ENCODE measurements around the gene SORL1. TPM values are rescaled to one million over a fixed set of nuclear protein-coding genes. Genes with fewer than 3 reads are reported as not detected.
"Not testable (repeated sequence)": the region's sequence is repeated elsewhere in the genome, so short reads cannot be mapped to it uniquely, and the experiment has no call there.

The SORL1 gene
- total and polyA plus RNA-seq, 3 donors from 2014 or later, result 14.7 to 30.0 (median 21.8) TPM

DNA sequence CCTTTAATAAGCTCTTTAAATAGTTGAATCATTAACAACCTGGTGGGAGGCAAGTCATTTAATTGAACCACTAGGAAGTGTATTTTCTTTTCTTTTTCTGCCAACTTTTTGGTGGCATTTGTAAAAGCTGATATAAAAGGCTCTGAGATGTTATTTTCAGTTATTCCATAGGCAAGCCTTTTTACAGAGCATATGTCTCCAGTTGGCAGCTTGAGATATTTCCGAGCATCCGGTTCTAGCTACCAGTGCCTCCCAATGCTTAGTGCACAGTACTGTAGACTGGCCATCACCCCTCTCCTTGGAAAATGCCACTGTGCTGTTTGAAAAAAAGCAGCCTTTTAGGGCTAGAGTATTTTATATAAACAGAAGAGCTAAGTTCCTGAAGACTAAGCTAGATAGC, 179.3 kb downstream of the SORL1 start:
- 92 to 96% methylated on average over 2 of the region's 2 CpGs for WGBS, 2 donors
- H3K27me3 ChIP-seq, result no peaks in the 10 kb centered on the region
- H3K4me1 ChIP-seq, result no peaks in the 10 kb centered on the region
- H3K36me3 ChIP-seq (ENCODE audit: low read depth, missing control alignments), result no peaks in the 10 kb centered on the region
- H3K4me3 ChIP-seq, result no peak overlapping the region
- no peaks in the 10 kb centered on the region for H3K9me3 ChIP-seq
- intact Hi-C loops (cut with DNase I; ENCODE audit: low total_unique reads), result no loop called here
- H3K27ac ChIP-seq, result no peak overlapping the region
- DNase-seq, result no peak
- TF ChIP-seq, protein P1, sequence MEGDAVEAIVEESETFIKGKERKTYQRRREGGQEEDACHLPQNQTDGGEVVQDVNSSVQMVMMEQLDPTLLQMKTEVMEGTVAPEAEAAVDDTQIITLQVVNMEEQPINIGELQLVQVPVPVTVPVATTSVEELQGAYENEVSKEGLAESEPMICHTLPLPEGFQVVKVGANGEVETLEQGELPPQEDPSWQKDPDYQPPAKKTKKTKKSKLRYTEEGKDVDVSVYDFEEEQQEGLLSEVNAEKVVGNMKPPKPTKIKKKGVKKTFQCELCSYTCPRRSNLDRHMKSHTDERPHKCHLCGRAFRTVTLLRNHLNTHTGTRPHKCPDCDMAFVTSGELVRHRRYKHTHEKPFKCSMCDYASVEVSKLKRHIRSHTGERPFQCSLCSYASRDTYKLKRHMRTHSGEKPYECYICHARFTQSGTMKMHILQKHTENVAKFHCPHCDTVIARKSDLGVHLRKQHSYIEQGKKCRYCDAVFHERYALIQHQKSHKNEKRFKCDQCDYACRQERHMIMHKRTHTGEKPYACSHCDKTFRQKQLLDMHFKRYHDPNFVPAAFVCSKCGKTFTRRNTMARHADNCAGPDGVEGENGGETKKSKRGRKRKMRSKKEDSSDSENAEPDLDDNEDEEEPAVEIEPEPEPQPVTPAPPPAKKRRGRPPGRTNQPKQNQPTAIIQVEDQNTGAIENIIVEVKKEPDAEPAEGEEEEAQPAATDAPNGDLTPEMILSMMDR (IDR thresholded peaks at IDR 0.05), result no peak
- TF ChIP-seq POLR2A (IDR thresholded peaks at IDR 0.05), result no peak

DNA sequence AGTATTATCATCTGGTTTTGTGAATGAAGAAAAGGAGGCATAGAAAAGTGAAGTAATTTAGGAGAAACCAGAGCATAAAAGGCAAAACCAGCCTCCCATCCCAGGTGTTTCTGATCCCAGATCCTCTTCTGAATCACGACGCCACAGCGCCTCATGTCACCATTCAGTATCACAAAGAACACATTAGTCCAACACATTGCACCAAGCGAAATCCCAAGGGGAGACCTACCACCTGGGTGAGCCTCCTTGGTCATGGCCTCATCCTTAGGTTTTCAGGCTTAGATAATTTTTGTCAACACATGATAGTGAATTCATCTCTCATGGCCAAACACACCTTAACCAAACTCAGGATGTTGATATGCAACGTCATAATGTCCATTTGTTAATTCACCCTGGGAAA, 182.2 kb downstream of the SORL1 start:
- intact Hi-C loops (cut with DNase I; ENCODE audit: low total_unique reads), result no loop called here
- TF ChIP-seq, protein P1 (IDR thresholded peaks at IDR 0.05), result no peak
- TF ChIP-seq POLR2A (IDR thresholded peaks at IDR 0.05), result no peak

DNA sequence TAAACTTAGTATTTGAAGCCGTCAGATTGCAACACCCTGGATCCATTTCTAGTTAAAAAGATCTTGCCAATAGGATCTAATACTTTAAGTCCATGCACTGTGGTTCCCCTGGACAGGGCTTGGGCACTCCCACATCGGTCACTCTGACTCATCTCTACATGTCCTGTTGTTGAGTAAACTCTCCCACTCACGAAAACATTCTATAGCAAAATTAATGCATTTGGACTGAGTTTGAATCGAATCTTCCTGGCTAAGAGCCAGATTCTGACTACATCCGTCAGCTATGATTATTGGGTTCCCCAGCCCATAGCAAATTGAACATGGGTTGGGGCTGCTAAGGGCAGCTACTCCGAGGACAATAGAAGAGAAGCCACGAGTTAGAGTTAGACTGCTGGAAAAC, 182.8 kb downstream of the SORL1 start:
- intact Hi-C loops (cut with DNase I; ENCODE audit: low total_unique reads), result no loop called here
- no peak for TF ChIP-seq POLR2A (IDR thresholded peaks at IDR 0.05)
- TF ChIP-seq, protein P1 (IDR thresholded peaks at IDR 0.05), result no peak
- Histone ChIP-seq H3K27ac (no peak overlapping the region), H3K36me3 (ENCODE audit: low read depth, missing control alignments) (no peaks in the 10 kb centered on the region), H3K27me3 (no peaks in the 10 kb centered on the region), H3K9me3 (no peaks in the 10 kb centered on the region), H3K4me3 (no peak overlapping the region), H3K4me1 (no peaks in the 10 kb centered on the region)
- no peak for DNase-seq
- 71 to 74% methylated on average over 7 of the region's 7 CpGs for WGBS, 2 donors

More for the DNA sequence above, 182.2 kb downstream of the SORL1 start:
- no peak for DNase-seq
- no peaks in the 10 kb centered on the region for H3K4me1 ChIP-seq
- no peak overlapping the region for H3K27ac ChIP-seq
- H3K9me3 ChIP-seq, result no peaks in the 10 kb centered on the region
- H3K27me3 ChIP-seq, result no peaks in the 10 kb centered on the region
- WGBS, 2 donors, result 89 to 93% methylated on average over 5 of the region's 5 CpGs
- no peaks in the 10 kb centered on the region for H3K36me3 ChIP-seq (ENCODE audit: low read depth, missing control alignments)
- H3K4me3 ChIP-seq, result no peak overlapping the region

DNA sequence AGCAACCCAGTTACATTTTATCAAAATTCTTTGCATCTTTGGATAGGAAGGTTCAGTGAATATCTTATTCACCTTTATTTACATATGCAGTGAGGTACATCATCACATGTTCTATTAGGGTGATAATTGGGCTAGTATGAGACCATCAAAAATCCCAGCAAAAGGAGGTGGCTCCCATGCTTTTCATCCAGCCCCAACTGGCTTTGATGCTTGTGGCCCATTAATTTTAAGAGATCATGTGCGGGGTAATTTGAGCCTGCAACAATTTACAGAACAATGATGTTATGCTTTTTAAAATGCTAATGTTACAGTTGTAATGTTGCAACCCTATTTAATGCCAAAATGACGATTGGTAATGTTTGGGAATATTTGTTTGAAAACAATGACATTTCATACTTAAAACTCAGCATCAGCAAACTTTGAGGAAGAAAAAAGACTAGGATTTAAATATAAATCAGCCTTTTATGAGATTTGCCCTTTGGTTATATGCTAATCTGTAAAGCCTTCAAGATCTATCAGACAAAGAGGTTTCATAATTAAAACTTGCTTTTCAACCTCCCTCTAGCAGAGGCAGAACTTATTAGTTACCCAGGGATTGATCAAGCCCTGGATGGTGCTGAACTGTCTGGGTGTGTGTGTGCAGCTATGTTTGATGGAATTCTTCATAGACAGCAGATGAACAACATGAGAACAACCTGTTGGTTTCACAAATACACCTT, 184.1 kb downstream of the SORL1 start:
- no peaks in the 10 kb centered on the region for H3K4me1 ChIP-seq
- no peak for TF ChIP-seq POLR2A (IDR thresholded peaks at IDR 0.05)
- TF ChIP-seq, protein P1 (IDR thresholded peaks at IDR 0.05), result no peak
- no peak for DNase-seq
- intact Hi-C loops (cut with DNase I; ENCODE audit: low total_unique reads), result no loop called here
- H3K36me3 ChIP-seq (ENCODE audit: low read depth, missing control alignments), result no peaks in the 10 kb centered on the region
- WGBS, 2 donors, result 72 to 82% methylated on average over 2 of the region's 2 CpGs
- H3K4me3 ChIP-seq, result no peak overlapping the region
- H3K9me3 ChIP-seq, result no peaks in the 10 kb centered on the region
- H3K27me3 ChIP-seq, result no peaks in the 10 kb centered on the region
- no peak overlapping the region for H3K27ac ChIP-seq

DNA sequence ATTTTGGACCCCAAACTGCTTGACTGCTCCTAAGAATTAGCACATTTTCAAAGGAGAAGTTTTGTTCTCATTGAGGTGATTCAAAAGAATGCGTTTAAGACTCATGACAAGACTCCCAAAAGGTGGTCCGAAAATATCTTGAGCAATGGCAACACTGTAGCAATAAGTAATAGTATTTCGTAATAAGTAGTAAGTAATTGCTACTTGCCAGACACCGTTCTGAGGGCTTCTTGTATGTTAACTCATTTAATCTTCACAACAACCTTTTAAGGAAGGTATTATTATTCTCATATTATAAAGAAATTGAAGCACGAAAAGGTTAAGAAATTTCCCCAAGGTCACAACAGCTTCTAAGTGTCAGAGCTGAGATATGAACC, 184.7 kb downstream of the SORL1 start:
- Histone ChIP-seq H3K27ac (no peak overlapping the region), H3K4me3 (no peak overlapping the region), H3K9me3 (no peaks in the 10 kb centered on the region), H3K36me3 (ENCODE audit: low read depth, missing control alignments) (no peaks in the 10 kb centered on the region), H3K4me1 (no peaks in the 10 kb centered on the region), H3K27me3 (no peaks in the 10 kb centered on the region)
- intact Hi-C loops (cut with DNase I; ENCODE audit: low total_unique reads), result no loop called here
- no peak for TF ChIP-seq POLR2A (IDR thresholded peaks at IDR 0.05)
- TF ChIP-seq, protein P1 (IDR thresholded peaks at IDR 0.05), result no peak
- WGBS, 2 donors, result 53 to 57% methylated on average over 5 of the region's 5 CpGs
- DNase-seq, result no peak

DNA sequence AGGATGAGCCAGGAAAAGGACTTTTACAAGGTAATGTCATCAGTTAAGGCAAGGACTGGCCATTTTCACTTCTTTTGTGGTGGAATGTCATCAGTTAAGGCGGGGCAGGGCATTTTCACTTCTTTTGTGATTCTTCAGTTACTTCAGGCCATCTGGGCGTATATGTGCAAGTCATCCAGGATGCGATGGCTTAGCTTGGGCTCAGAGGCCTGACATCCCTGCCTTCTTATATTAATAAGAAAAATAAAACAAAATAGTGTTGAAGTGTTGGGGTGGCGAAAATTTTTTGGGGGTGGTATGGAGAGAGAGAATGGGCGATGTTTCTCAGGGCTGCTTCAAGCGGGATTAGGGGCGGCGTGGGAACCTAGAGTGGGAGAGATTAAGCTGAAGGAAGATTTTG, 185.5 kb downstream of the SORL1 start:
- H3K4me1 ChIP-seq; H3K27me3 ChIP-seq; H3K36me3 ChIP-seq (ENCODE audit: low read depth, missing control alignments); intact Hi-C loops (cut with DNase I; ENCODE audit: low total_unique reads); DNase-seq; H3K4me3 ChIP-seq; H3K27ac ChIP-seq; H3K9me3 ChIP-seq: not testable (repeated sequence)
- 93 to 95% methylated on average over 8 of the region's 8 CpGs for WGBS, 2 donors

All from testis (tissue), 3 donors.